B cell (primary cell): ENCODE results near the gene SH3GL1. TPM values are rescaled to one million over a fixed set of nuclear protein-coding genes. Genes with fewer than 3 reads are reported as not detected.

Experiments used
- ATAC-seq: fragments of 200-7000 bp; cut with Tn5 transposase; one replicate; pipeline ENCODE4 v1.10.0; 2021; ENCODE audit warnings: low read depth, mild to moderate bottlenecking, moderate number of reproducible peaks, moderate library complexity
- CTCF ChIA-PET: fragments of 350-600 bp; sonication (Branson Sonifier 250); formaldehyde crosslinking; loops from one replicate; lab custom pipeline; 2021; ENCODE audit warnings: antibody characterized with exemption, inconsistent platforms; lab: Charles Lee
- POLR2A ChIA-PET: fragments of 350-600 bp; sonication (Branson Sonifier 250); formaldehyde crosslinking; loops from one replicate; lab custom pipeline; 2021; ENCODE audit warnings: antibody characterized with exemption; lab: Charles Lee
- DNase-seq: peaks from one replicate; pipeline ENCODE4 v3.0.0; 2013
- H2AFZ ChIP-seq: 2 replicates; pipeline ENCODE4 v1.6.1; 2012; ENCODE audit warnings: mild to moderate bottlenecking, low read depth, low read length; ENCODE audit not compliant: insufficient read depth, poor library complexity, severe bottlenecking
- H3K27ac ChIP-seq, 2 donors: 1 replicate in 1 of 2; 2 replicates in 1 of 2; pipeline ENCODE4 v1.5.1; 2012 to 2013; ENCODE audit warnings: low read length in 2 of 2, mild to moderate bottlenecking in 2 of 2, moderate library complexity in 1 of 2
- H3K27me3 ChIP-seq, 4 experiments: fragments of 200-600 bp in 1 of 4; sonication (generic) in 1 of 4; replicated peaks in 1 of 4; 1 replicate in 2 of 4; 2 replicates in 2 of 4; pipeline versions ENCODE4 v1.6.1 to v1.7.0; 2013 to 2016; ENCODE audit warnings: low read length in 3 of 4, mild to moderate bottlenecking in 2 of 4, mixed read lengths in 1 of 4, moderate library complexity in 1 of 4; ENCODE audit not compliant: insufficient read depth in 4 of 4, control insufficient read depth in 3 of 4; ENCODE audit errors: control extremely low read depth in 1 of 4
- H3K36me3 ChIP-seq, 2 experiments: replicated peaks in 1 of 2; 1 replicate in 1 of 2; 2 replicates in 1 of 2; pipeline versions ENCODE4 v1.6.1 to v1.7.1; 2013; ENCODE audit warnings: low read length in 1 of 2; ENCODE audit not compliant: insufficient read depth in 2 of 2, control insufficient read depth in 1 of 2; ENCODE audit errors: control extremely low read depth in 1 of 2, extremely low read depth in 1 of 2
- H3K4me1 ChIP-seq, 2 donors: fragments of 200-600 bp in 1 of 2; sonication (generic) in 1 of 2; 1 replicate in 1 of 2; 2 replicates in 1 of 2; pipeline versions ENCODE4 v1.5.1 to v1.6.1; 2013 to 2017; ENCODE audit warnings: low read length in 2 of 2; ENCODE audit not compliant: control insufficient read depth in 2 of 2, insufficient read depth in 2 of 2
- H3K4me2 ChIP-seq: replicated peaks from 2 replicates; pipeline ENCODE3; 2012; ENCODE audit warnings: mild to moderate bottlenecking, low read depth, low read length; ENCODE audit not compliant: poor library complexity, severe bottlenecking
- H3K4me3 ChIP-seq, 5 experiments: fragments of 200-600 bp in 1 of 5; sonication (generic) in 1 of 5; 1 replicate in 3 of 5; 2 replicates in 2 of 5; pipeline versions ENCODE4 v1.5.1 to v1.7.0; 2011 to 2016; ENCODE audit warnings: low read length in 4 of 5, mild to moderate bottlenecking in 4 of 5, low read depth in 2 of 5, control low read depth in 1 of 5, moderate library complexity in 1 of 5; ENCODE audit not compliant: insufficient read depth in 1 of 5; ENCODE audit errors: control extremely low read depth in 1 of 5, extremely low read depth in 1 of 5
- H3K79me2 ChIP-seq: fragments of 200-600 bp; sonication (generic); one replicate; pipeline ENCODE4 v1.6.0; 2016; ENCODE audit warnings: low read length; ENCODE audit not compliant: control insufficient read depth, insufficient read depth
- H3K9ac ChIP-seq: fragments of 200-600 bp; sonication (generic); 2 replicates; pipeline ENCODE4 v1.6.1; 2017; ENCODE audit warnings: mild to moderate bottlenecking, low read length, moderate library complexity
- H3K9me3 ChIP-seq, 3 donors: one replicate each; pipeline versions ENCODE4 v1.6.1 to v1.7.1; 2013; ENCODE audit warnings: low read length in 2 of 3; ENCODE audit not compliant: control insufficient read depth in 2 of 3, insufficient read depth in 1 of 3; ENCODE audit errors: control extremely low read depth in 1 of 3
- H4K20me1 ChIP-seq: 2 replicates; pipeline ENCODE4 v1.6.0; 2012; ENCODE audit warnings: mild to moderate bottlenecking, low read length; ENCODE audit not compliant: insufficient read depth, control insufficient read depth, poor library complexity, severe bottlenecking
- H3K27ac Mint-ChIP-seq: one replicate; pipeline ENCODE4 v1.8.0; 2021; ENCODE audit warnings: mixed read lengths
- H3K27me3 Mint-ChIP-seq: one replicate; pipeline ENCODE4 v1.8.0; 2021; ENCODE audit warnings: mixed read lengths
- H3K4me1 Mint-ChIP-seq: one replicate; pipeline ENCODE4 v1.8.0; 2021; ENCODE audit warnings: mixed read lengths
- H3K4me3 Mint-ChIP-seq: one replicate; pipeline ENCODE4 v1.8.0; 2021; ENCODE audit warnings: mixed read lengths
- H3K9me3 Mint-ChIP-seq: one replicate; pipeline ENCODE4 v1.8.0; 2022; ENCODE audit warnings: mixed read lengths; ENCODE audit not compliant: insufficient read depth
- EZH2 ChIP-seq: IDR thresholded peaks from 2 replicates; pipeline ENCODE4 v1.6.1; 2012; ENCODE audit warnings: borderline replicate concordance, low read depth, mild to moderate bottlenecking, moderate library complexity, low read length; ENCODE audit not compliant: insufficient read depth, poor library complexity, severe bottlenecking
- WGBS: methylation state at CpG from one replicate; pipeline ENCODE4 v1.1.5; 2013; ENCODE audit warnings: missing lambda C conversion rate; ENCODE audit not compliant: insufficient coverage; 5-methylcytosine and 5-hydroxymethylcytosine counted together
- intact Hi-C: fragments of 100-400 bp; cut with micrococcal nuclease; formaldehyde crosslinking; loops from one replicate; pipeline ENCODE4 v1.10.0; 2022
- polyA plus RNA-seq: library from polyadenylated mRNA; depleted of rRNA; stranded (reverse); fragments of >200 nt; gene quantifications from 2 replicates; pipeline ENCODE4 v1.2.3, GENCODE V29; 2012
- total RNA-seq, 2 donors: library from RNA; stranded (reverse); fragments of 120-200 nt in 1 of 2; gene quantifications; 1 replicate in 1 of 2; 2 replicates in 1 of 2; pipeline versions ENCODE4 v1.2.3 to v1.2.4, GENCODE V29; 2013 to 2022
- TF ChIP-seq, protein P1 (sequence below): fragments of 200-600 bp; IDR thresholded peaks from one replicate; pipeline ENCODE4 v1.8.0; 2022; ENCODE audit warnings: antibody characterized with exemption, mild to moderate bottlenecking

The SH3GL1 gene
- total and polyA plus RNA-seq, 2 donors (not counting 1 experiment from before 2014, with no cell fraction given), result 37.2 to 42.4 TPM

- ChIA-PET POLR2A (interaction anchor here (0.6 kb wide), 1 partner anchor 56 kb away, joined by 3 read pairs; no protein-coding TSS in a partner anchor), CTCF (interaction anchor here (1.1 kb wide), 1 partner anchor 76 kb away, joined by 3 read pairs; no protein-coding TSS in a partner anchor)
- Histone ChIP-seq H3K4me3 (no peak overlapping the region), H3K9me3 (no peaks in the 10 kb centered on the region), H3K9ac (no peak overlapping the region), H2AFZ (no peak overlapping the region), H3K79me2 (no peaks in the 10 kb centered on the region), H3K4me2 (no peak overlapping the region), H3K4me1 (no peaks in the 10 kb centered on the region), H3K27ac (no peak overlapping the region), H4K20me1 (peaks cover 17% of the 10 kb centered on the region), H3K27me3 (no peaks in the 10 kb centered on the region), H3K36me3 (peaks cover 1 to 74% of the 10 kb centered on the region in 2 experiments)
- WGBS, result 93% methylated on average over 23 of the region's 24 CpGs
- H3K4me3 Mint-ChIP-seq, result no peak overlapping the region
- no peaks in the 10 kb centered on the region for H3K27me3 Mint-ChIP-seq
- H3K27ac Mint-ChIP-seq, result no peak overlapping the region
- intact Hi-C loops, result no loop called here
- TF ChIP-seq, protein P1, sequence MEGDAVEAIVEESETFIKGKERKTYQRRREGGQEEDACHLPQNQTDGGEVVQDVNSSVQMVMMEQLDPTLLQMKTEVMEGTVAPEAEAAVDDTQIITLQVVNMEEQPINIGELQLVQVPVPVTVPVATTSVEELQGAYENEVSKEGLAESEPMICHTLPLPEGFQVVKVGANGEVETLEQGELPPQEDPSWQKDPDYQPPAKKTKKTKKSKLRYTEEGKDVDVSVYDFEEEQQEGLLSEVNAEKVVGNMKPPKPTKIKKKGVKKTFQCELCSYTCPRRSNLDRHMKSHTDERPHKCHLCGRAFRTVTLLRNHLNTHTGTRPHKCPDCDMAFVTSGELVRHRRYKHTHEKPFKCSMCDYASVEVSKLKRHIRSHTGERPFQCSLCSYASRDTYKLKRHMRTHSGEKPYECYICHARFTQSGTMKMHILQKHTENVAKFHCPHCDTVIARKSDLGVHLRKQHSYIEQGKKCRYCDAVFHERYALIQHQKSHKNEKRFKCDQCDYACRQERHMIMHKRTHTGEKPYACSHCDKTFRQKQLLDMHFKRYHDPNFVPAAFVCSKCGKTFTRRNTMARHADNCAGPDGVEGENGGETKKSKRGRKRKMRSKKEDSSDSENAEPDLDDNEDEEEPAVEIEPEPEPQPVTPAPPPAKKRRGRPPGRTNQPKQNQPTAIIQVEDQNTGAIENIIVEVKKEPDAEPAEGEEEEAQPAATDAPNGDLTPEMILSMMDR, result no peak
- TF ChIP-seq EZH2, result no peak
- H3K4me1 Mint-ChIP-seq, result no peaks in the 10 kb centered on the region
- no peak for DNase-seq
- no peaks in the 10 kb centered on the region for H3K9me3 Mint-ChIP-seq
- no peak for ATAC-seq
Observed at GRCh38 chr19:4449022-4449638, 48.8 kb upstream of the SH3GL1 start.

DNA sequence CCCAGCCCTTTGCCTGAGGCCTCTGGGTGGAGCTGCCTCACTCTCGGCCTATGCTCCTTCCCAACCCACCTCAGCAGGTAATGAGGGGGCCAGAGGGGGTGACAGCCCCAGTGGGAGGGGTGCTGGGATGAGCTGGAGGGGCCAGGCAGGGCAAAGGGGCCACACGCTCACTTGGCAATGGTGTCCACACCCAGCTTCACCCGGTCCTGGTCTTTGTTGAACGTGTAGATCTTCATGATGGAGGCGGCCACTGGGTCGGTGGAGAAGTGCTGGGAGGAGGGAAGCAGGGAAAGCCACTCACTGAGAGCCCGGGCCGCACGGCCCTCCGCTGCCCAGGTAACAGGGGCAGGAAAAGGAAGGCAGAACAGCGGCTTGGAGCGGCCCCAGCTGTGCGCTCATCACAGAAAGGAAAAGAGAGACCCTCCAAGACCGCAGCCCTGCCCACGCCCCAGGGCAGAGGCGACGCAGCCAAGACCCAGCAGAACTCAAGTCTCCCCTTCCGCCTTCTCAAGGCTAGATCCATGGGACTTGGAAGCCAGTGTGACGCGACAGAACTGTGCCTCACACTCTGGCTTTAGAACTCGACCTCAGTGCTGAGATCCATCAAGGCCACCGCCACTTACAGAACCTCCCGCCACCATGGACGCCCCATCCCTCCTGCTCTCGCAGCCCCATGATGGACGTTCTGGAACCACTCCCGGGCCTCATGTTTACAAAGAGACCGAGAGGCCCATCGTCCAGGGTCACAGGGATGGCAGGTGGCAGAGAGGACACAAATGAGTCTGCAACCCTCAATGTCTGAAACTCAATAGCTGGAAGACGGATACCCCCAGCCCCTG lies 48.0 kb upstream of the SH3GL1 start:
- H2AFZ ChIP-seq, result no peak overlapping the region
- intact Hi-C loops, result no loop called here
- H3K36me3 ChIP-seq, result peaks cover 1 to 74% of the 10 kb centered on the region in 2 experiments
- H3K4me3 Mint-ChIP-seq, result no peak overlapping the region
- WGBS, result 96% methylated on average over 29 of the region's 30 CpGs
- H3K4me1 Mint-ChIP-seq, result no peaks in the 10 kb centered on the region
- no peaks in the 10 kb centered on the region for H3K4me1 ChIP-seq
- H3K9me3 ChIP-seq, result no peaks in the 10 kb centered on the region
- no peaks in the 10 kb centered on the region for H3K27me3 Mint-ChIP-seq
- TF ChIP-seq, protein P1, result no peak
- TF ChIP-seq EZH2, result no peak
- DNase-seq (no peak), ATAC-seq (no peak)
- ChIA-PET POLR2A (no interaction called here), CTCF (interaction anchor here (0.6 to 1.1 kb wide), 2 partner anchors 77 to 218 kb away, joined by 3 read pairs; no protein-coding TSS in a partner anchor)
- H4K20me1 ChIP-seq, result peaks cover 11% of the 10 kb centered on the region
- no peak overlapping the region for H3K4me3 ChIP-seq
- no peak overlapping the region for H3K4me2 ChIP-seq
- no peak overlapping the region for H3K9ac ChIP-seq
- H3K9me3 Mint-ChIP-seq, result no peaks in the 10 kb centered on the region
- H3K27me3 ChIP-seq, result no peaks in the 10 kb centered on the region
- no peak overlapping the region for H3K27ac Mint-ChIP-seq
- H3K79me2 ChIP-seq, result no peaks in the 10 kb centered on the region
- no peak overlapping the region for H3K27ac ChIP-seq
